IPS-NIHi11 (cell line): Measurements from ENCODE around the gene SND1.
A peak's percentile ranks its signal among the peaks of the same experiment; 100 is the strongest.

ENCODE experiments used
- DNase-seq: peaks from one replicate; pipeline ENCODE4 v3.0.0; 2012; ENCODE audit warnings: mixed read lengths, low spot score

Gene SND1

DNA sequence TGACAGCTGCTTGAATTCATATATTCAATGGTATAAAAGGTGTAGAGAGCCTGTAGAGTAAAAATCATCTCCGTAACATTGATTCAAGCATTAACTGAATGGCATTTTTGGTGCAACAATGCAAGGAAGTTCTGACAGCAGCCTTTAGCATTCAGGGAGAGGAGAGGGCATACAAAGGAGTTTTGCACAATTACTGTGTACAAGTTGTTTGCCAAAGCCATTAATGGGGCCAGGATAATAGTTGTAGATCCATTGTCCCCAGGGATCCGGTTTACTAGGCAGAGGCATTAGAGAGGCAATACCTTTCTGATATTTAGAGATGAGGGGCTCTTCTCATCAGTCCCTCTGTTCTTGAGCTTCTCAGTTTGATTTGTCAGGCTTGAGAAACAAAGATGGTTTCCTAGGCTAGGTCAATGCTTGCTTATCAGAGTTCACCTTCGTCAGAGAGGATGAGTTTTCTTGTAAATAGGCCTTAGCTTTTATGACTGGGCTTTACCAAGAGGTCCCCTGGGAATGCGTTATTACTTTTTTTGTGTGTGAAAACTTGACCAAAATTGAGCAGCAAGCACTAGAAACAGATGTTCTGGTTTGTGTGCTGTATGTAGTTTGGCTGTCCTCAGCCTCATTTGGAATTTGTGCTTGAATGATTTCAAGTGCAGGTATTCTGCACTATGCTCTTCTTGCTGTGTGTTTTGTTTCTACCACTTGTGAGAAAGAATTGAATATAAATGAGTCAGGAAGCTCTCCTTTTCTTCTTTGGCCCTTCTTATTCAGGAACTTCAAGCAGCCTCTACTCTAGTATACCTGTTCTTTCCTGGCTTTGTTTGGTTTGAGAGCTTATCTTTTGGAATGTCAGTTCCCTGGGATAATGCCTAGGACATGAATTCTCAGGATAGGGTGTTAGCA is 32.0 kb downstream of the SND1 start:
- DNase-seq, result peak; percentile 35

- DNase-seq, result no peak
These were observed 37.3 kb downstream of the SND1 start for GRCh38 chr7:127689194-127689772.

GRCh38 chr7:127690337-127690736 is 38.3 kb downstream of the SND1 start:
- DNase-seq, result no peak

GRCh38 chr7:127690806-127691205 is 38.8 kb downstream of the SND1 start:
- DNase-seq, result no peak

- no peak for DNase-seq
These were observed 40.2 kb downstream of the SND1 start for GRCh38 chr7:127692200-127692599.

DNA sequence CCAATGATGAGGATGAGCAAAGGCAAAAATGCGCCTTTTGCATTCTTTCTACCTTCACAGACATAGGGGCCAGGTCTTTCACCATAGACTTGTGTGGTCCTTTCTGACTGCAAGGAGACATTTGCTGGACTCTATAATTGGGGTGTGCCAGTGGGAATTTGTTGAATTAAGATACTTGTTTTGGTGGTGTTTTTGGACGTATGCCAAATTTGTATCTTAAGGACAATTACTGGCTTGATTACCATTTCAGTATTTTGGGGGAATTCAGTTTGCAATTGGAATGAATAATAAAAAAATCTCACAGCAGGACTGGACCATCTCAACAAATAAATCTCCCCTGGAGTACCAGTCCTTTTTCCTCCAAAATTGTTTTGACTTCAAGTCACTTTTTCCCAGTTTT is 47.9 kb downstream of the SND1 start:
- DNase-seq, result no peak

DNA sequence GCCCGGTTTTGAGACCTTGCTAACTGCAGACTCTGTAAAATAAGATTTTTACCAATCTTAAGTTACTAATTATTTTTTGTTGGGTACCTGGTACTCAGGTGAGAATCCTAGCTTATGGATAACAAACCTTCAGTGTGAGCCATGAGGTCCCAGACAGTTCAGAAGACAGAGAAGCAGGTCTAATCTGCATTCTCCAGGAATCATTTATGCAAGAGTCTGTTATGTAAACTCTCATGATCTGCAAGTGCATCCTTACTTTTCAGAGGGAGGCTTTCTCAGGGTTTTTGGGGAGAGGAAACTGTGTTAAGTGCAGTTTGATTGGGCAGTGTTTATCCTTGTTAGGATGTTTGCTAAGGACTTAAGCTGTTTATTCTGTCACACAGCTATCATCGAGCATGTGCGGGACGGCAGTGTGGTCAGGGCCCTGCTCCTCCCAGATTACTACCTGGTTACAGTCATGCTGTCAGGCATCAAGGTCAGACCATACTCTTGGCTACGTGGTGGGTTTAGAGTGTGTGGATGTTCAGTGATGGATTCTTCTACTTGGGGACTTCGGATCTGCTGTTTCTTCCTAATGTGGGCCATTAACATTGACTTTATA is 50.2 kb downstream of the SND1 start:
- no peak for DNase-seq

DNA sequence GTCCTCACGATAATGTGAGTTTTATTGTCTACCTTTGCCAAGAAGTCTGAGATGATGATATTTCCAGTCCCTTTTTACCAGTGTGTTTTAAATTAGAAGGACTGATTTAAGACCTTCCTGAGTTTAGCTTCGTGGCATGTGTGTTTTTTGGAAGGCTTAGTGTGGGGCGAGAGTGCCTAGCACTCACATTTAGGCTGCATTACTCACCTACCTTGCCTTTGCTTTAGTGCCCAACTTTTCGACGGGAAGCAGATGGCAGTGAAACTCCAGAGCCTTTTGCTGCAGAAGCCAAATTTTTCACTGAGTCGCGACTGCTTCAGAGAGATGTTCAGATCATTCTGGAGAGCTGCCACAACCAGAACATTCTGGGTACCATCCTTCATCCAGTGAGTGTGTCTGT is 50.9 kb downstream of the SND1 start:
- no peak for DNase-seq

DNA sequence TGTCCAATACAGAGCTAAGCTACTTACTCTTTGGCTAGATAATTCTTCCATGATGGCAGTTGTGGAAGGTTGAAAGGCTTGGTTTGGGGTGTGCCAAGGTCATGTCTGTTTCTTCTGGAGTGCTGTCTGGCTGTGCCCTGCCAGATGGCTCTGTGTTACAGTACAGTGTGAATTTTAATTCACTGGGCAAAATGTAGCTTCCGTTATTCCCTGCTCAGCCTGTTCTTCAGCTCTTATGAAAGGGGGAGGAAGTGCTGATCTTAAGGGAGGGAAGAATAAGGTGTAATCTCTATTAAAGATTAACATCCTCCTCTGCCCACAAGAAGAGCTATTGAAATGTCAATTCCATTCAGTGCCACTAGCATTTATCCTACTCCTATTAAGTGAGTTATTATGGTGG is 52.2 kb downstream of the SND1 start:
- DNase-seq, result no peak

DNA sequence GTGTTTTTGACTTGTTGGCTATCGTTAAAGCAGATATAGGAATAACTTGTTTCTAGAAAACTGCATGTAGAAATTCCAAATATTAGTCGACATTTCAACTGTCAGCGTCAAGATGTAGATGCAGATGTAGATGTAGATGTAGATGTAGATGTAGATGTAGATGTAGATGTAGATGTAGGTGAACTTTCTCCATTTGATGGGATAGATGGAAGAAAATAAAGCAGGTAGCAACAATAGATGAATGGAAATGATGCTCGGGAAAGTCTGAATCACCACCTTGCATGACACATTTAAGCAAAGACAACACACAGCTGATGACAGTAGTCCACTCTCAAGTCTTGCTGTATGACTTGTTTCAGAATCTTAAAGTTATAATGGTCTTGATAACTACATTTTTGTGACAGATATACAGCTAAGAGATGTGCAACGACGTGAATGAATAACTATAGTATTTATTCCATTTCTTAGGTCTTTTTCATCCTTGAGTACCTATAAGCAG is 53.5 kb downstream of the SND1 start:
- DNase-seq, result no peak

- DNase-seq, result no peak
These were observed 54.8 kb downstream of the SND1 start for GRCh38 chr7:127706766-127707165.

GRCh38 chr7:127708201-127708600 is 56.2 kb downstream of the SND1 start:
- no peak for DNase-seq

DNA sequence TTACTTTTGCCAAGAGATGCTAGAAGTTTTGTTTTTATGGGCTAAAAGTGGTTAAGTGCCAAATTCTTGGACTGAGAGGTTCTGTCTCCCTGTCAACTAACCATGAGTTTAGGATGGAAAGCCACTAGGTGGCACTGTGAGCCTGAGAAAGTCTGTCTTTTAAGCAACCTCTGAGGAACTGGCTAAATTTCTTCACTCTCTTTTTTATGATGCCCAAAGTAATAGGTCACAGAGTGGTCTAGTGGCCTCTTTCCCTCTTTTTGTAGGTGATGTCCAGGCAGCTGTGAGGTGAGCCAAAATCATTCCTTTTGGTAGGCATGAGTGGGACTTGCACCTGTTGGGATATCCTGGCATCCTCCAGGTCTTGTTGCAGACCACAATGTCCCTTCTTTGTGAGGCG is 56.8 kb downstream of the SND1 start:
- DNase-seq, result peak; percentile 68

- no peak for DNase-seq
These were observed 58.6 kb downstream of the SND1 start for GRCh38 chr7:127710635-127711034.

GRCh38 chr7:127711872-127712271 is 59.9 kb downstream of the SND1 start:
- no peak for DNase-seq

- DNase-seq, result no peak
These were observed 61.0 kb downstream of the SND1 start for GRCh38 chr7:127713006-127713405.

GRCh38 chr7:127713758-127714157 is 61.8 kb downstream of the SND1 start:
- DNase-seq, result no peak

DNA sequence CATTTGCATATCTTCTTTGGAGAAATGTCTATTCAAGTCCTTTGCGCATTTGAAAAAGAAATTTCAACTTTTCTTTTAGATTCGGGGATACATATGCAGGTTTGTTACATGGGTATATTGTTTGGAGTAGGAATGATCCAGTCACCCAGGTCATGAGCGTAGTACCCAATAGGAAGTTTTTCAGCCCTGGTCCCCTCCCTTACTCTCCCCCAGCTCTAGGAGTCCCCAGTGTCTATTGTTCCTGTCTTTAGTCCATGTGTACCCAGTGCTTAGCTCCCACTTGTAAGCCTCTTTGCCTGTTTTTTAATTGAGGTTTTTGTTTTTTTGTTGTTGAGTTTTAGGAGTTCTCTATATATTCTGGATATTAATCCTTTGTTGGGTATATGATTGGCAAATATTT is 63.3 kb downstream of the SND1 start:
- no peak for DNase-seq

- no peak for DNase-seq
These were observed 63.9 kb downstream of the SND1 start for GRCh38 chr7:127715901-127716300.

- no peak for DNase-seq
These were observed 65.7 kb downstream of the SND1 start for GRCh38 chr7:127717502-127718339.

DNA sequence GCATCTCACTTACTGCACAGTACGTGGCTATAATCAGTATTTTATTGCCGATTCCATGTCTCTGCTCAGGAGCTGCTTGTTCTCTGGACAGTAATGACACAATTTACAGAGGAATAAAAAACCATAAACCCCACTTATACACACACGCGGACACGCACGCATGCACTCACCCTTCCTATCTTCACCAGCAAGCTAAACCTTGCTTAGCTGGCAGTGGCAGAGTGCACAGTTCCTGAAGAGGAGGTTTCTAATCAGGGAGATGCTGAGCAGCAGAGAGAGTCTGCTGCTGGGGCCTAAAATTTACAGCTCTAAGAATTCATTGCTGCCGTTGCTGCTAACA is 66.3 kb downstream of the SND1 start:
- no peak for DNase-seq

- DNase-seq, result peak; percentile 40
These were observed 74.5 kb downstream of the SND1 start for GRCh38 chr7:127726476-127726875.
